Uterus (tissue), 2 donors: Measurements from ENCODE around the gene A2M.

Experiments used
- CTCF ChIP-seq, 4 experiments: fragments of 200-600 bp in 2 of 4; fragments of 450-650 bp in 2 of 4; sonication (generic) in 2 of 4; IDR thresholded peaks; one replicate each; pipeline ENCODE4 v1.5.1; 2016 to 2019; ENCODE audit warnings: antibody characterized with exemption in 4 of 4, mild to moderate bottlenecking in 2 of 4, moderate library complexity in 1 of 4
- POLR2A ChIP-seq, 2 donors: fragments of 450-650 bp; IDR thresholded peaks; one replicate each; pipeline ENCODE4 v1.6.1; 2016; ENCODE audit warnings: antibody characterized with exemption in 2 of 2, mild to moderate bottlenecking in 1 of 2, moderate library complexity in 1 of 2

GRCh38 chr12:9079883-9080675 lies 35.6 kb downstream of the A2M start:
- TF ChIP-seq CTCF (IDR thresholded peaks at IDR 0.05): no peak
- TF ChIP-seq POLR2A (IDR thresholded peaks at IDR 0.05): no peak
